HCT116 (cell line): ENCODE measurements around the gene ARID1A. TPM values are rescaled to one million over a fixed set of nuclear protein-coding genes. Genes with fewer than 3 reads are reported as not detected.
A peak's percentile ranks its signal among the peaks of the same experiment; 100 is the strongest.

Experiments used
- ATAC-seq: fragments of 200-7000 bp; cut with Tn5 transposase; 2 replicates; pipeline ENCODE4 v1.9.1; 2020; ENCODE audit warnings: mild to moderate bottlenecking, moderate library complexity
- BruUV-seq: library from RNA; stranded (reverse); fragments of 400-500 nt; replicated peaks from 2 replicates; lab custom pipeline; 2021; lab: Mats Ljungman, UMichigan
- CTCF ChIA-PET: fragments of 300-600 bp; sonication (Branson Sonifier 250); formaldehyde crosslinking; loops from one replicate; lab custom pipeline; 2021; ENCODE audit warnings: antibody characterized with exemption; lab: Charles Lee
- POLR2A ChIA-PET: fragments of 300-600, 350-600 bp; sonication (Branson Sonifier 250); formaldehyde crosslinking; loops from one replicate; lab custom pipeline; 2021; ENCODE audit warnings: antibody characterized with exemption; lab: Charles Lee
- RAD21 ChIA-PET, 2 experiments: fragments of 300-600 bp; sonication (Branson Sonifier 250); formaldehyde crosslinking; loops; one replicate each; lab custom pipeline; 2023; ENCODE audit warnings: low total read pairs in 2 of 2; ENCODE audit not compliant: uncharacterized antibody in 2 of 2, unreplicated experiment in 2 of 2, low non-redundant PET in 1 of 2; lab: Charles Lee
- DNase-seq: peaks from one replicate; pipeline ENCODE4 v3.0.0-alpha.2; 2010; ENCODE audit warnings: low read depth, low spot score
- H2AFZ ChIP-seq: fragments of 200-600 bp; shearing (Covaris generic), sonication (generic); 2 replicates; pipeline ENCODE4 v1.6.1; 2017; ENCODE audit warnings: low read depth, mixed run types, mixed read lengths, antibody characterized with exemption, low read length; ENCODE audit not compliant: poor library complexity, severe bottlenecking
- H3K27ac ChIP-seq: 2 replicates; pipeline ENCODE4 v1.5.1; 2012; ENCODE audit warnings: low read depth, low read length
- H3K27me3 ChIP-seq: fragments of 200-600 bp; sonication (generic); 2 replicates; pipeline ENCODE4 v1.6.1; 2016; ENCODE audit warnings: mixed run types, low read length, mixed read lengths; ENCODE audit not compliant: insufficient read depth
- H3K36me3 ChIP-seq, 2 experiments: fragments of 200-500 bp in 1 of 2; fragments of 200-600 bp in 1 of 2; sonication (Bioruptor generic) in 1 of 2; sonication (generic) in 1 of 2; 2 replicates each; pipeline versions ENCODE4 v1.5.1 to v1.6.1; 2014 to 2016; ENCODE audit warnings: low read length in 2 of 2, inconsistent platforms in 1 of 2, mixed read lengths in 1 of 2, mixed run types in 1 of 2; ENCODE audit not compliant: insufficient read depth in 2 of 2, control insufficient read depth in 1 of 2
- H3K4me1 ChIP-seq, 2 experiments: fragments of 200-600 bp in 1 of 2; sonication (generic) in 1 of 2; 2 replicates each; pipeline versions ENCODE4 v1.5.1 to v1.6.1; 2012 to 2017; ENCODE audit warnings: low read length in 2 of 2, inconsistent platforms in 1 of 2, mild to moderate bottlenecking in 1 of 2, mixed read lengths in 1 of 2, mixed run types in 1 of 2, moderate library complexity in 1 of 2; ENCODE audit not compliant: insufficient read depth in 2 of 2, control insufficient read depth in 1 of 2
- H3K4me2 ChIP-seq: fragments of 200-600 bp; sonication (generic); 2 replicates; pipeline ENCODE4 v1.6.1; 2017; ENCODE audit warnings: mixed run types, low read length, mixed read lengths
- H3K4me3 ChIP-seq, 2 experiments: fragments of 200-600 bp in 1 of 2; sonication (generic) in 1 of 2; replicated peaks in 1 of 2; 2 replicates each; pipeline ENCODE4 v1.5.1; 2011 to 2016; ENCODE audit warnings: low read length in 2 of 2, control low read depth in 1 of 2, low read depth in 1 of 2, mild to moderate bottlenecking in 1 of 2, mixed read lengths in 1 of 2, mixed run types in 1 of 2
- H3K79me2 ChIP-seq: fragments of 200-600 bp; sonication (generic); 2 replicates; pipeline ENCODE4 v1.6.1; 2017; ENCODE audit warnings: mild to moderate bottlenecking, mixed run types, low read length, moderate library complexity, mixed read lengths; ENCODE audit not compliant: insufficient read depth
- H3K9ac ChIP-seq: fragments of 200-600 bp; sonication (generic); 2 replicates; pipeline ENCODE4 v1.6.1; 2016; ENCODE audit warnings: low read length, mixed read lengths
- H3K9me2 ChIP-seq: fragments of 200-600 bp; sonication (generic), shearing (Covaris generic); 2 replicates; pipeline ENCODE4 v1.6.1; 2017; ENCODE audit warnings: mixed run types, mild to moderate bottlenecking, moderate library complexity; ENCODE audit not compliant: insufficient read depth
- H3K9me3 ChIP-seq, 2 experiments: fragments of 200-500 bp in 1 of 2; fragments of 200-600 bp in 1 of 2; sonication (Bioruptor generic) in 1 of 2; sonication (generic) in 1 of 2; 2 replicates each; pipeline ENCODE4 v1.6.1; 2014 to 2017; ENCODE audit warnings: low read length in 2 of 2, mixed read lengths in 2 of 2, inconsistent platforms in 1 of 2, low read depth in 1 of 2, mild to moderate bottlenecking in 1 of 2, mixed run types in 1 of 2, moderate library complexity in 1 of 2; ENCODE audit not compliant: control insufficient read depth in 1 of 2, insufficient read depth in 1 of 2
- H4K20me1 ChIP-seq: fragments of 200-600 bp; sonication (generic), shearing (Covaris generic); 2 replicates; pipeline ENCODE4 v1.6.1; 2017; ENCODE audit warnings: mixed run types, mild to moderate bottlenecking, moderate library complexity; ENCODE audit not compliant: insufficient read depth
- CBX3 ChIP-seq: IDR thresholded peaks from 2 replicates; pipeline ENCODE4 v1.6.1; 2012; ENCODE audit warnings: low read depth
- CEBPB ChIP-seq: IDR thresholded peaks from 2 replicates; pipeline ENCODE4 v1.6.1; 2012; ENCODE audit warnings: low read depth
- EGR1 ChIP-seq: IDR thresholded peaks from 2 replicates; pipeline ENCODE4 v1.6.1; 2012; ENCODE audit warnings: low read depth
- EZH2 ChIP-seq: fragments of 200-600 bp; sonication (generic); IDR thresholded peaks from 2 replicates; pipeline ENCODE4 v1.6.1; 2017; ENCODE audit warnings: antibody characterized with exemption, mixed run types
- EZH2phosphoT487 ChIP-seq: fragments of 200-600 bp; IDR thresholded peaks from 2 replicates; pipeline ENCODE4 v1.6.1; 2018; ENCODE audit warnings: antibody characterized with exemption, borderline replicate concordance
- FOSL1 ChIP-seq: IDR thresholded peaks from 2 replicates; pipeline ENCODE4 v1.6.1; 2012; ENCODE audit warnings: low read depth
- JUND ChIP-seq: IDR thresholded peaks from 2 replicates; pipeline ENCODE4 v1.6.1; 2012
- POLR2A ChIP-seq: IDR thresholded peaks from 2 replicates; pipeline ENCODE4 v1.7.0; 2011; ENCODE audit warnings: borderline replicate concordance; ENCODE audit not compliant: insufficient read depth, insufficient read length; ENCODE audit errors: extremely low read depth
- POLR2AphosphoS5 ChIP-seq: IDR thresholded peaks from 2 replicates; pipeline ENCODE4 v1.6.1; 2011; ENCODE audit warnings: mild to moderate bottlenecking, low read depth, low read length, moderate library complexity
- SIN3A ChIP-seq: IDR thresholded peaks from 2 replicates; pipeline ENCODE4 v1.6.1; 2012; ENCODE audit warnings: low read depth
- SP1 ChIP-seq: IDR thresholded peaks from 2 replicates; pipeline ENCODE4 v1.6.1; 2012; ENCODE audit warnings: low read depth
- SRF ChIP-seq: IDR thresholded peaks from 2 replicates; pipeline ENCODE4 v1.6.1; 2012; ENCODE audit warnings: low read depth
- TCF7L2 ChIP-seq: IDR thresholded peaks from 2 replicates; pipeline ENCODE4 v1.7.0; 2011; ENCODE audit warnings: borderline replicate concordance, inconsistent platforms; ENCODE audit not compliant: insufficient read depth, insufficient read length; ENCODE audit errors: extremely low read depth
- YY1 ChIP-seq: IDR thresholded peaks from 2 replicates; pipeline ENCODE4 v1.6.1; 2011; ENCODE audit warnings: low read length, low read depth, moderate library complexity, mild to moderate bottlenecking; ENCODE audit not compliant: insufficient replicate concordance; ENCODE audit errors: extremely low read depth
- ZFX ChIP-seq: fragments of 450-650 bp; IDR thresholded peaks from 2 replicates; pipeline ENCODE4 v1.6.1; 2017
- intact Hi-C: fragments of 100-400 bp; cut with micrococcal nuclease; formaldehyde crosslinking; loops from 2 replicates; pipeline ENCODE4 v1.10.0; 2022
- total RNA-seq: library from RNA; stranded (reverse); gene quantifications from one replicate; pipeline ENCODE4 v1.2.1, GENCODE V29; 2021; ENCODE audit not compliant: unreplicated experiment
- TF ChIP-seq, protein P1 (sequence below), 3 experiments: fragments of 200-600 bp in 1 of 3; sonication (generic) in 1 of 3; IDR thresholded peaks in 2 of 3; conservative IDR thresholded peaks in 1 of 3; 2 replicates each; pipeline ENCODE4 v1.5.1; 2012 to 2017; ENCODE audit warnings: low read depth in 2 of 3, low read length in 2 of 3, antibody characterized with exemption in 1 of 3, borderline replicate concordance in 1 of 3, control low read depth in 1 of 3, mild to moderate bottlenecking in 1 of 3, mixed read lengths in 1 of 3, mixed run types in 1 of 3, moderate library complexity in 1 of 3; ENCODE audit not compliant: insufficient read depth in 1 of 3
- TF ChIP-seq, protein P2 (sequence below): IDR thresholded peaks from 2 replicates; pipeline ENCODE4 v1.6.1; 2012
- TF ChIP-seq, protein P3 (sequence below): IDR thresholded peaks from 2 replicates; pipeline ENCODE4 v1.6.1; 2012

Gene ARID1A
- total RNA-seq, 1 experiment from 2014 or later: 62.8 TPM

DNA sequence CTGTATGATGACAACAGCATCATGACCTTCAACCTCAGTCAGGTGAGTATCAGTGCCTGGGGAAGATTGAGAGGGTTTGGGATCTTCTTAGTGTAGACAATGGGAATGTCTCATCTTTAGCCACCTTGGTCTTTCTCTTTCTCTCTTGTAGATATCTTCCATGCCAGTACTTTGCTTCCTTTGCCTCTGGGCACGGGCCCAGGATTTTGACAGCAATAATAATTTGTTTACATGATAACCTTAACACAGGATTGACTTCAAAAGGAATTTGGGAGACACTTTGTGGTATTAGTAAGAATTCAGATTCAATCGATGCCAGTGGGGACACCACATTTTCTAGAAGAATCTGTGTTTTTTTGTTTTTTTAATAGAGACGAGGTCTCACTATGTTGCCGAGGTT, 79.9 kb downstream of the ARID1A start:
- intact Hi-C loops: no loop called here
- CTCF ChIA-PET: no interaction called here

DNA sequence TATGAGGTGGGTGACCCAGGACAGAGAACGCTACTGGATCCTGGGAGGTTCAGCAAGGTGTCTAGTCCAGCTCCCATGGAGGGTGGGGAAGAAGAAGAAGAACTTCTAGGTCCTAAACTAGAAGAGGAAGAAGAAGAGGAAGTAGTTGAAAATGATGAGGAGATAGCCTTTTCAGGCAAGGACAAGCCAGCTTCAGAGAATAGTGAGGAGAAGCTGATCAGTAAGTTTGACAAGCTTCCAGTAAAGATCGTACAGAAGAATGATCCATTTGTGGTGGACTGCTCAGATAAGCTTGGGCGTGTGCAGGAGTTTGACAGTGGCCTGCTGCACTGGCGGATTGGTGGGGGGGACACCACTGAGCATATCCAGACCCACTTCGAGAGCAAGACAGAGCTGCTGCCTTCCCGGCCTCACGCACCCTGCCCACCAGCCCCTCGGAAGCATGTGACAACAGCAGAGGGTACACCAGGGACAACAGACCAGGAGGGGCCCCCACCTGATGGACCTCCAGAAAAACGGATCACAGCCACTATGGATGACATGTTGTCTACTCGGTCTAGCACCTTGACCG, 83.4 kb downstream of the ARID1A start:
- ChIA-PET POLR2A (no interaction called here), CTCF (interaction anchor here (1.1 to 1.5 kb wide), 3 partner anchors 10 to 177 kb away, joined by 3 to 4 read pairs (median 3); no protein-coding TSS in a partner anchor), RAD21 (no interaction called here)
- H3K9me2 ChIP-seq: no peaks in the 10 kb centered on the region
- no peak overlapping the region for H3K4me3 ChIP-seq
- no peaks in the 10 kb centered on the region for H3K27me3 ChIP-seq
- H3K9me3 ChIP-seq: no peaks in the 10 kb centered on the region
- no peak overlapping the region for H3K27ac ChIP-seq
- H3K4me1 ChIP-seq: peaks cover 8 to 25% of the 10 kb centered on the region in 2 experiments; a peak in 3 of 4 replicates
- H3K36me3 ChIP-seq: peaks cover 47 to 55% of the 10 kb centered on the region in 2 experiments
- intact Hi-C loops: no loop called here
- DNase-seq (no peak), ATAC-seq (no peak)
- H3K9ac ChIP-seq: no peak overlapping the region
- H3K4me2 ChIP-seq: no peak overlapping the region
- H4K20me1 ChIP-seq: 0 out of 2 replicates have a peak, but pooled peaks cover 3% of the 10 kb centered on the region
- BruUV-seq: TSS peak; percentile 15
- H3K79me2 ChIP-seq: peaks cover 8% of the 10 kb centered on the region
- no peak overlapping the region for H2AFZ ChIP-seq
- no peak for TF ChIP-seq EGR1
- no peak for TF ChIP-seq CBX3
- no peak for TF ChIP-seq FOSL1
- TF ChIP-seq JUND: no peak
- TF ChIP-seq SP1: no peak
- no peak for TF ChIP-seq SRF
- TF ChIP-seq, protein P1, sequence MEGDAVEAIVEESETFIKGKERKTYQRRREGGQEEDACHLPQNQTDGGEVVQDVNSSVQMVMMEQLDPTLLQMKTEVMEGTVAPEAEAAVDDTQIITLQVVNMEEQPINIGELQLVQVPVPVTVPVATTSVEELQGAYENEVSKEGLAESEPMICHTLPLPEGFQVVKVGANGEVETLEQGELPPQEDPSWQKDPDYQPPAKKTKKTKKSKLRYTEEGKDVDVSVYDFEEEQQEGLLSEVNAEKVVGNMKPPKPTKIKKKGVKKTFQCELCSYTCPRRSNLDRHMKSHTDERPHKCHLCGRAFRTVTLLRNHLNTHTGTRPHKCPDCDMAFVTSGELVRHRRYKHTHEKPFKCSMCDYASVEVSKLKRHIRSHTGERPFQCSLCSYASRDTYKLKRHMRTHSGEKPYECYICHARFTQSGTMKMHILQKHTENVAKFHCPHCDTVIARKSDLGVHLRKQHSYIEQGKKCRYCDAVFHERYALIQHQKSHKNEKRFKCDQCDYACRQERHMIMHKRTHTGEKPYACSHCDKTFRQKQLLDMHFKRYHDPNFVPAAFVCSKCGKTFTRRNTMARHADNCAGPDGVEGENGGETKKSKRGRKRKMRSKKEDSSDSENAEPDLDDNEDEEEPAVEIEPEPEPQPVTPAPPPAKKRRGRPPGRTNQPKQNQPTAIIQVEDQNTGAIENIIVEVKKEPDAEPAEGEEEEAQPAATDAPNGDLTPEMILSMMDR (IDR thresholded peaks at IDR 0.05 in 2 of 3, conservative IDR thresholded peaks at IDR 0.05 in 1 of 3; ENCODE audit: borderline replicate concordance in 1 of 3, insufficient read depth in 1 of 3, low read depth in 2 of 3, low read length in 2 of 3): no peak
- TF ChIP-seq CEBPB: no peak
- TF ChIP-seq ZFX: no peak

More for the DNA sequence above, 79.9 kb downstream of the ARID1A start:
- no peak for ATAC-seq
- DNase-seq: no peak
- no peak overlapping the region for H3K27ac ChIP-seq
- no peaks in the 10 kb centered on the region for H3K9me3 ChIP-seq
- ChIA-PET RAD21 (no interaction called here), POLR2A (no interaction called here)
- no peaks in the 10 kb centered on the region for H3K9me2 ChIP-seq
- BruUV-seq: no TSS peak
- H3K79me2 ChIP-seq: peaks cover 4% of the 10 kb centered on the region; the same call in 1 of the 2 replicates
- no peak overlapping the region for H3K9ac ChIP-seq
- H3K4me3 ChIP-seq: no peak overlapping the region
- H4K20me1 ChIP-seq: no peaks in the 10 kb centered on the region
- TF ChIP-seq EGR1: no peak
- TF ChIP-seq SRF: no peak
- TF ChIP-seq POLR2A: no peak
- TF ChIP-seq YY1: no peak
- TF ChIP-seq SIN3A: no peak
- no peak for TF ChIP-seq CBX3
- TF ChIP-seq, protein P2, sequence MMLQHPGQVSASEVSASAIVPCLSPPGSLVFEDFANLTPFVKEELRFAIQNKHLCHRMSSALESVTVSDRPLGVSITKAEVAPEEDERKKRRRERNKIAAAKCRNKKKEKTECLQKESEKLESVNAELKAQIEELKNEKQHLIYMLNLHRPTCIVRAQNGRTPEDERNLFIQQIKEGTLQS: no peak
- TF ChIP-seq, protein P3, sequence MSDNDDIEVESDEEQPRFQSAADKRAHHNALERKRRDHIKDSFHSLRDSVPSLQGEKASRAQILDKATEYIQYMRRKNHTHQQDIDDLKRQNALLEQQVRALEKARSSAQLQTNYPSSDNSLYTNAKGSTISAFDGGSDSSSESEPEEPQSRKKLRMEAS: no peak
- no peak for TF ChIP-seq EZH2phosphoT487
- TF ChIP-seq EZH2: no peak
- no peak for TF ChIP-seq POLR2AphosphoS5
- no peak for TF ChIP-seq CEBPB
- no peak for TF ChIP-seq TCF7L2
- H3K4me2 ChIP-seq: no peak overlapping the region
- H3K4me1 ChIP-seq: peaks cover 20 to 30% of the 10 kb centered on the region in 2 experiments
- H2AFZ ChIP-seq: no peak overlapping the region
- peaks cover 65 to 72% of the 10 kb centered on the region in 2 experiments for H3K36me3 ChIP-seq
- H3K27me3 ChIP-seq: no peaks in the 10 kb centered on the region
